ENCODE results near the gene CD320. TPM values are rescaled to one million over a fixed set of nuclear protein-coding genes. Genes with fewer than 3 reads are reported as not detected.

CD320 gene
- total and polyA plus RNA-seq, 12 donors = 12.0 to 129 (median 57.1) TPM

DNA sequence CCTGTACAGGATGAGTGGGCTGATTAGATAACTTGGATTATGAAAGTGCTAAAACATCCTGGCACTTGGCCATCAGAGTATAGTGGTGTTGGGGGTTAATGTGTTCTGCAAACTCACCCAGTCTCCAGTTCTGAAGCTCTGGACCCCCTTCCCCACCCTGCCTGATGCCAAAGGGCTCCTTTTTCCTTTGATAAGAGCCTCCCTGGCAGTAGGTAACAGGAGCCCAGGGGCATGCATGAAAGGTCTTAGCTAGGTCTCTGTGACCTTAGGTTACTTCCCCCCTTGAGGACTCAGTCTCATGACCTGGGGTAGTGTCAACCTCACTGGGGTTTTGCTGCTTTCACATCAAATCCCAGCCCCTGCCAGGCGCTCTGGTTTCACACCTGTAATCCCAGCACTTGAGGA lies 15.6 kb upstream of the CD320 start:
- TF ChIP-seq POLR2A (IDR thresholded peaks at IDR 0.05) (no peak), CTCF (IDR thresholded peaks at IDR 0.05) (no peak)
- peaks cover 17 to 32% of the 10 kb centered on the region in 2 donors for H3K4me1 ChIP-seq (replicated peaks in 1 of 2)

DNA sequence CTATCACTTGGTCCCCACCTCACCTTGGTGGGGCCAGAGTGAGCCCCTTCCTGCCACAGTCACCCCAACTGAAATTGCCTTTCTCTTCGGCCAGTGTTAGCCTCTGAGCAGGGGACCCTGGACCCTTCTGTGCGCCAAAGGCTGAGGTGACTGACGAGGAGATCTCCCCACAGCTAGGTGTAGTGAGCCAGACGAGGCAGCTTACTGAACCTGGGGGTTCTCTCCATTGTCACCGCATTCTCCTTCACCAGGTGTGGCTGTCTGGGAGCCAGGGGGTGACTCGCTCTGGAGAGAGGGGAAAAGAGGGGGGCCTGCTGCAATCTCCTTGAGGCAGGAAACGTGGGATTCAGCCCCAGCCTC lies 14.5 kb upstream of the CD320 start:
- peaks cover 0 to 14% of the 10 kb centered on the region in 2 donors for H3K36me3 ChIP-seq (replicated peaks in 1 of 2)
- intact Hi-C loops (cut with DNase I) = no loop called here
- TF ChIP-seq POLR2A (IDR thresholded peaks at IDR 0.05) (no peak), CTCF (IDR thresholded peaks at IDR 0.05) (no peak)
- H3K27ac ChIP-seq = no peak overlapping the region
- no peaks in the 10 kb centered on the region for H3K27me3 ChIP-seq
- peaks cover 17 to 32% of the 10 kb centered on the region in 2 donors for H3K4me1 ChIP-seq (replicated peaks in 1 of 2)
- WGBS, 4 donors = 60 to 82% (median 66%) methylated on average over 1 to 7 of the region's 7 CpGs
- DNase-seq = no peak
- no peaks in the 10 kb centered on the region for H3K9me3 ChIP-seq (replicated peaks in 1 of 3)
- H3K4me3 ChIP-seq = peak overlapping the region in 2 of 4 donors; percentile 74 to 94

More for the DNA sequence above, 15.6 kb upstream of the CD320 start:
- Histone ChIP-seq H3K27me3 (no peaks in the 10 kb centered on the region), H3K4me3 (no peak overlapping the region), H3K9me3 (replicated peaks in 1 of 3) (no peaks in the 10 kb centered on the region), H3K36me3 (replicated peaks in 1 of 2) (peaks cover 0 to 14% of the 10 kb centered on the region in 2 donors), H3K27ac (no peak overlapping the region)
- WGBS, 4 donors = 80 to 100% (median 94%) methylated on average over 1 of the region's 1 CpG
- intact Hi-C loops (cut with DNase I) = no loop called here
- DNase-seq = no peak

DNA sequence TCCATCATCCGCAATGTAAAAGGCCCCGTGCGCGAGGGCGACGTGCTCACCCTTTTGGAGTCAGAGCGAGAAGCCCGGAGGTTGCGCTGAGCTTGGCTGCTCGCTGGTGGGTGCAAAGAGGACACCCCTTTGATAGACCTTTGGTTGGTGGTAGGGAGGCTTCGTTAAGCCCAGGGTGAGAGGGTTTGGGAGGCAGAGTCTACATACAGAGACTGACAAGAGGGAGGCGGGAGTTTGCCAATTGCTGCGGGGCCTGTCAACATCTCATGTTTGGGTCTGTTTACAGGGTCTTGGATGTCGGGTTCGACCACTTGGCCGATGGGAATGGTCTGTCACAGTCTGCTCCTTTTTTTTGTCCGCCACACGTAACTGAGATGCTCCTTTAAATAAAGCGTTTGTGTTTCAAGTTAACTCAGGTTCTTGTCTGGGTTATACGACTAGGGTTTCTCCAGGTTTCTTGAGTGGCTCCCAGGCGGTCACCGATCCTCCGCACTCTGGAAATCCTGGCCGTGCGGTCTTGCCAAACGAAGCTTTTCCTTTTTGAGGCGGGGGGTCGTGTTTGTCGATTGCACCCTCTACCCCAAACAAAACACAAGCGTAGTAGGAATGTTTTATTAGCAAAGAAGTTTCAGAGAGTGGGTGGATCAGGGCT lies 14.0 kb upstream of the CD320 start:
- WGBS, 4 donors = 15 to 30% (median 19%) methylated on average over 25 to 30 of the region's 30 CpGs
- no peak for TF ChIP-seq POLR2A (IDR thresholded peaks at IDR 0.05)
- TF ChIP-seq CTCF (IDR thresholded peaks at IDR 0.05) = no peak
- Histone ChIP-seq H3K9me3 (replicated peaks in 1 of 3) (no peaks in the 10 kb centered on the region), H3K27ac (peak overlapping the region in 4 of 5 donors; percentile 69 to 95 (median 92)), H3K4me1 (replicated peaks in 1 of 2) (peaks cover 17 to 32% of the 10 kb centered on the region in 2 donors), H3K36me3 (replicated peaks in 1 of 2) (peaks cover 0 to 14% of the 10 kb centered on the region in 2 donors), H3K4me3 (peak overlapping the region; percentile 28 to 94 (median 78)), H3K27me3 (no peaks in the 10 kb centered on the region)
- intact Hi-C loops (cut with DNase I) = no loop called here
- no peak for DNase-seq

GRCh38 chr19:8321067-8321985 lies 13.2 kb upstream of the CD320 start, which contains the start of the genes NDUFA7 and RPS28:
TSS of gene NDUFA7 (minus strand) at chr19:8321375. CDS start at chr19:8321358, 17 bp downstream.
TSS of gene RPS28 (plus strand) at chr19:8321496. CDS start at chr19:8321531, 35 bp downstream.
- Histone ChIP-seq H3K4me3 (peak within 1 kb of the TSS; percentile 49 to 94 (median 78)), H3K4me1 (replicated peaks in 1 of 2) (peaks cover 17 to 32% of the 10 kb centered on the region in 2 donors), H3K27me3 (no peaks in the 10 kb centered on the region), H3K36me3 (replicated peaks in 1 of 2) (peaks cover 0 to 14% of the 10 kb centered on the region in 2 donors), H3K27ac (peak within 1 kb of the TSS; percentile 20 to 95 (median 92)), H3K9me3 (replicated peaks in 1 of 3) (no peaks in the 10 kb centered on the region)
- TF ChIP-seq CTCF (IDR thresholded peaks at IDR 0.05) = peak in 5 of 6 experiments; percentile 9 to 41 (median 31)
- peak; percentile 86 to 97 for TF ChIP-seq POLR2A (IDR thresholded peaks at IDR 0.05)
- DNase-seq = peak; percentile 95 to 99 (median 98)
- intact Hi-C loops (cut with DNase I) = no loop called here
- 0 to 1% (median 0%) methylated on average over 9 to 72 of the region's 72 CpGs for WGBS, 4 donors
